GM23338 (cell line): ENCODE results near the gene KIAA1549. TPM values are rescaled to one million over a fixed set of nuclear protein-coding genes. Genes with fewer than 3 reads are reported as not detected.

Source experiments
- ATAC-seq: fragments of 200-7000 bp; cut with Tn5 transposase; 3 replicates; pipeline ENCODE4 v1.9.1; 2020
- DNase-seq: peaks from one replicate; pipeline ENCODE4 v3.0.0-alpha.2; 2015; ENCODE audit warnings: low spot score
- H2AFZ ChIP-seq: fragments of 200-600 bp; sonication (generic); 2 replicates; pipeline ENCODE4 v1.8.0; 2016; ENCODE audit warnings: antibody characterized with exemption, mild to moderate bottlenecking, moderate library complexity
- H3F3A ChIP-seq: fragments of 200-600 bp; sonication (generic); replicated peaks from 2 replicates; pipeline ENCODE4 v1.8.0; 2017; ENCODE audit warnings: antibody characterized with exemption, mixed run types, low read depth
- H3K27ac ChIP-seq: fragments of 200-600 bp; sonication (generic); 2 replicates; pipeline ENCODE4 v1.6.1; 2016; ENCODE audit warnings: low read depth
- H3K27me3 ChIP-seq: fragments of 200-600 bp; sonication (generic); 2 replicates; pipeline ENCODE4 v1.8.0; 2016; ENCODE audit warnings: mild to moderate bottlenecking, mixed run types, moderate library complexity; ENCODE audit not compliant: insufficient read depth
- H3K36me3 ChIP-seq: fragments of 200-600 bp; sonication (generic); 2 replicates; pipeline ENCODE4 v1.8.0; 2016; ENCODE audit warnings: mild to moderate bottlenecking; ENCODE audit not compliant: insufficient read depth
- H3K4me1 ChIP-seq: fragments of 200-600 bp; sonication (generic); 2 replicates; pipeline ENCODE4 v1.8.0; 2016; ENCODE audit warnings: mild to moderate bottlenecking, moderate library complexity; ENCODE audit not compliant: insufficient read depth
- H3K4me2 ChIP-seq: fragments of 200-600 bp; sonication (generic); 2 replicates; pipeline ENCODE4 v1.7.1; 2017; ENCODE audit warnings: mixed run types
- H3K4me3 ChIP-seq: fragments of 200-600 bp; sonication (generic); 2 replicates; pipeline ENCODE4 v1.6.1; 2016; ENCODE audit warnings: mixed run types
- H3K79me2 ChIP-seq: fragments of 200-600 bp; sonication (generic); replicated peaks from 2 replicates; pipeline ENCODE4 v1.8.0; 2017; ENCODE audit warnings: mild to moderate bottlenecking; ENCODE audit not compliant: insufficient read depth
- H3K9me2 ChIP-seq: fragments of 200-600 bp; sonication (generic); 2 replicates; pipeline ENCODE4 v1.8.0; 2017; ENCODE audit not compliant: insufficient read depth
- H4K20me1 ChIP-seq: fragments of 200-600 bp; sonication (generic); replicated peaks from 2 replicates; pipeline ENCODE4 v1.8.0; 2017; ENCODE audit warnings: mild to moderate bottlenecking; ENCODE audit not compliant: insufficient read depth
- H3K27ac Mint-ChIP-seq: 2 replicates; pipeline ENCODE4 v1.8.0; 2020; ENCODE audit warnings: inconsistent platforms, mild to moderate bottlenecking, moderate library complexity, mixed read lengths
- H3K27me3 Mint-ChIP-seq: 3 replicates; pipeline ENCODE4 v1.8.0; 2022; ENCODE audit warnings: low read depth, mild to moderate bottlenecking, moderate library complexity, mixed read lengths, inconsistent platforms; ENCODE audit not compliant: insufficient read depth, poor library complexity
- H3K36me3 Mint-ChIP-seq: 3 replicates; pipeline ENCODE4 v1.8.0; 2021; ENCODE audit warnings: low read depth, mild to moderate bottlenecking, inconsistent platforms, moderate library complexity, mixed read lengths
- H3K4me1 Mint-ChIP-seq: 3 replicates; pipeline ENCODE4 v1.8.0; 2020; ENCODE audit warnings: mild to moderate bottlenecking, inconsistent platforms, mixed read lengths
- H3K4me3 Mint-ChIP-seq: 3 replicates; pipeline ENCODE4 v1.8.0; 2021; ENCODE audit warnings: moderate library complexity, mild to moderate bottlenecking, inconsistent platforms, mixed read lengths
- H3K9me3 Mint-ChIP-seq: 3 replicates; pipeline ENCODE4 v1.8.0; 2020; ENCODE audit warnings: moderate library complexity, mild to moderate bottlenecking, inconsistent platforms, mixed read lengths
- CTCF ChIP-seq, 2 experiments: fragments of 200-600 bp in 1 of 2; sonication (generic) in 1 of 2; conservative IDR thresholded peaks; 2 replicates each; pipeline versions ENCODE4 v1.5.1 to v1.6.1; 2016 to 2017; ENCODE audit warnings: antibody characterized with exemption in 2 of 2, low read depth in 2 of 2, mild to moderate bottlenecking in 2 of 2, moderate library complexity in 1 of 2
- EZH2 ChIP-seq: fragments of 200-600 bp; sonication (generic); IDR thresholded peaks from one replicate; pipeline ENCODE4 v1.8.0; 2017; ENCODE audit warnings: antibody characterized with exemption, mild to moderate bottlenecking, low read depth; ENCODE audit not compliant: unreplicated experiment
- EZH2phosphoT487 ChIP-seq: fragments of 200-600 bp; sonication (generic); IDR thresholded peaks from one replicate; pipeline ENCODE4 v1.8.1; 2018; ENCODE audit warnings: antibody characterized with exemption; ENCODE audit not compliant: unreplicated experiment
- JUNB ChIP-seq: IDR thresholded peaks from one replicate; pipeline ENCODE4 v1.6.1; 2016; ENCODE audit warnings: antibody characterized with exemption; ENCODE audit not compliant: unreplicated experiment
- NANOG ChIP-seq: IDR thresholded peaks from 2 replicates; pipeline ENCODE4 v1.6.1; 2016; ENCODE audit warnings: antibody characterized with exemption, borderline replicate concordance
- POLR2AphosphoS5 ChIP-seq: IDR thresholded peaks from 2 replicates; pipeline ENCODE4 v1.6.1; 2016; ENCODE audit warnings: antibody characterized with exemption, low read depth
- REST ChIP-seq: IDR thresholded peaks from one replicate; pipeline ENCODE4 v1.6.1; 2018; ENCODE audit warnings: antibody characterized with exemption; ENCODE audit not compliant: unreplicated experiment
- ZNF462 ChIP-seq: fragments of 250-450 bp; sonication (Bioruptor Pico); IDR thresholded peaks from 2 replicates; pipeline ENCODE4 v1.5.0; 2020; ENCODE audit warnings: mild to moderate bottlenecking, moderate library complexity
- polyA plus RNA-seq: library from polyadenylated mRNA; unstranded; fragments of >200 nt; fragmentation: Nextera tagmentation; extraction: Ambion mirVana; gene quantifications from 2 replicates; pipeline ENCODE4 v1.2.1, GENCODE V29; 2016
- total RNA-seq: library from RNA; depleted of rRNA; stranded (reverse); fragments of >200 nt; shearing (Covaris generic); gene quantifications from 2 replicates; pipeline ENCODE4 v1.2.3, GENCODE V29; 2014

The KIAA1549 gene
- total and polyA plus RNA-seq, 2 experiments from 2014 or later: 3.6 to 13.5 TPM

GRCh38 chr7:138854115-138854645 is 127.0 kb downstream of the KIAA1549 start:
- H3K36me3 Mint-ChIP-seq: peaks cover 68% of the 10 kb centered on the region
- H3K4me3 Mint-ChIP-seq: no peak overlapping the region
- no peaks in the 10 kb centered on the region for H3F3A ChIP-seq
- peaks cover 23% of the 10 kb centered on the region for H3K4me1 ChIP-seq
- peak overlapping the region; percentile 24 for H3K27ac ChIP-seq
- ATAC-seq: peak; percentile 73
- H3K27me3 ChIP-seq: no peaks in the 10 kb centered on the region
- peak overlapping the region; percentile 45; the same call in 1 of the 2 replicates for H3K4me2 ChIP-seq
- H3K79me2 ChIP-seq: no peaks in the 10 kb centered on the region
- H3K9me2 ChIP-seq: no peaks in the 10 kb centered on the region
- peak overlapping the region; percentile 64; the same call in 1 of the 2 replicates for H3K27ac Mint-ChIP-seq
- H3K4me1 Mint-ChIP-seq: peaks cover 39% of the 10 kb centered on the region
- H3K36me3 ChIP-seq: peaks cover 16% of the 10 kb centered on the region
- DNase-seq: no peak
- TF ChIP-seq EZH2: no peak
- TF ChIP-seq EZH2phosphoT487: no peak
- TF ChIP-seq POLR2AphosphoS5: no peak
- no peak for TF ChIP-seq REST
- TF ChIP-seq JUNB: no peak
- no peak for TF ChIP-seq ZNF462 (CRISPR knock-in tag)
- no peak for TF ChIP-seq NANOG
- no peak for TF ChIP-seq CTCF (conservative IDR thresholded peaks at IDR 0.05; ENCODE audit: low read depth in 2 of 2)
- no peaks in the 10 kb centered on the region for H4K20me1 ChIP-seq
- no peak overlapping the region for H3K4me3 ChIP-seq
- H3K27me3 Mint-ChIP-seq: peaks cover 4% of the 10 kb centered on the region
- H2AFZ ChIP-seq: no peak overlapping the region
- H3K9me3 Mint-ChIP-seq: peaks cover 17% of the 10 kb centered on the region; the same call in 2 of the 3 replicates
